ENCODE results near the gene ADK. TPM values are rescaled to one million over a fixed set of nuclear protein-coding genes. Genes with fewer than 3 reads are reported as not detected.

ADK gene
- polyA plus RNA-seq, 1 experiment = 19.4 TPM

DNA sequence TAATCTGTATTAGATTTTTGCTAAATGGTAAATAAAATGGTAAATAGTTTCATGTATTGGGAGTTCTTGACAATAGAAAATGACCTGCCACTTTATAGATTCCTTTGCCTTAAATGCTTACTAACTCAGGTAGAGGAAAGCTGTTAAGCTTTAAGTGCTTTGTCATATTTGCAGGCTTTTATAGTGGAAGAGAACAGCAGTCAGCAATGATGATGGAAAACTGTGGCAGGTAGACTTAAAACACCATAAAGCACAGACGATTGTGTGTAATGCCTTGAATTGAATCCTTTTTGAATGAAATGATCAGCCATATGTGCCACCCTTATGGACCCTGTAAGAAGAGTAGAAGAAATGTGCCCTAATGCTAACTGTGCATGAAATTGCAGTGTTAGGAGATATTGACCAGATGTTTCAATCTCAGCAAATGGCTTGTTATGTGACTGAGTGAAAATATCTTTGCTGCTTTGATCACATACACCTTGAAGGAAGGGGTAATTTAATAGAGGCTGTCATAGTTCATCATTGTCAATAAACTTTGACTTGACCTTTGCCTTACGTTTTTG lies 230.4 kb downstream of the ADK start:
- H3K27me3 ChIP-seq (ENCODE audit: control insufficient read depth, insufficient read depth, low read length) = no peaks in the 10 kb centered on the region
- TF ChIP-seq, protein P1, sequence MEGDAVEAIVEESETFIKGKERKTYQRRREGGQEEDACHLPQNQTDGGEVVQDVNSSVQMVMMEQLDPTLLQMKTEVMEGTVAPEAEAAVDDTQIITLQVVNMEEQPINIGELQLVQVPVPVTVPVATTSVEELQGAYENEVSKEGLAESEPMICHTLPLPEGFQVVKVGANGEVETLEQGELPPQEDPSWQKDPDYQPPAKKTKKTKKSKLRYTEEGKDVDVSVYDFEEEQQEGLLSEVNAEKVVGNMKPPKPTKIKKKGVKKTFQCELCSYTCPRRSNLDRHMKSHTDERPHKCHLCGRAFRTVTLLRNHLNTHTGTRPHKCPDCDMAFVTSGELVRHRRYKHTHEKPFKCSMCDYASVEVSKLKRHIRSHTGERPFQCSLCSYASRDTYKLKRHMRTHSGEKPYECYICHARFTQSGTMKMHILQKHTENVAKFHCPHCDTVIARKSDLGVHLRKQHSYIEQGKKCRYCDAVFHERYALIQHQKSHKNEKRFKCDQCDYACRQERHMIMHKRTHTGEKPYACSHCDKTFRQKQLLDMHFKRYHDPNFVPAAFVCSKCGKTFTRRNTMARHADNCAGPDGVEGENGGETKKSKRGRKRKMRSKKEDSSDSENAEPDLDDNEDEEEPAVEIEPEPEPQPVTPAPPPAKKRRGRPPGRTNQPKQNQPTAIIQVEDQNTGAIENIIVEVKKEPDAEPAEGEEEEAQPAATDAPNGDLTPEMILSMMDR (IDR thresholded peaks at IDR 0.05; ENCODE audit: insufficient read depth, low read depth, low read length) = no peak
- no peak overlapping the region for H3K4me3 ChIP-seq (ENCODE audit: low read depth, low read length)
- DNase-seq (ENCODE audit: low read depth) = no peak
- H3K36me3 ChIP-seq (ENCODE audit: control insufficient read depth, insufficient read depth, low read length) = no peaks in the 10 kb centered on the region
- ChIA-PET CTCF (no interaction called here), POLR2A (no interaction called here)

DNA sequence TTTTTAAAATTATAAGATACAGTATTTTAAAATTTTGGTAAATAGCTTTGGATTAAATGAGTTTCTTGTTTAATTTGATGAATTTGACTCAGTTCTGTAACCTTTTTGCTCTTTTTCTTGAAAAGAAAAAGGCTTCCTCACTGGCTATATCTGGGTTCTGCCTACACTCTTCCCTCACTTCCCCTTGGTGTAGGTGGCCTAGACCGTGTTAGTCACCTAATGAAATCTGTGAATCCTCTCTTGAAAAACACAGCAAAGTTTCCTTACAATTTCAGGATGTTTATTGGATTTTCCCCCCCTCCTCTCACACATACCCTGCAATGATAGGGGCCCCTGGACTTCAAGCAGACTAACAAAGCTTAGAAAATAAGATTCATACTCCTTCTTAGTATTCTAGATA lies 231.6 kb downstream of the ADK start:
- H3K27me3 ChIP-seq (ENCODE audit: control insufficient read depth, insufficient read depth, low read length) = no peaks in the 10 kb centered on the region
- no peak for DNase-seq (ENCODE audit: low read depth)
- TF ChIP-seq, protein P1 (IDR thresholded peaks at IDR 0.05; ENCODE audit: insufficient read depth, low read depth, low read length) = no peak
- no peak overlapping the region for H3K4me3 ChIP-seq (ENCODE audit: low read depth, low read length)
- ChIA-PET CTCF (no interaction called here), POLR2A (no interaction called here)
- H3K36me3 ChIP-seq (ENCODE audit: control insufficient read depth, insufficient read depth, low read length) = no peaks in the 10 kb centered on the region

DNA sequence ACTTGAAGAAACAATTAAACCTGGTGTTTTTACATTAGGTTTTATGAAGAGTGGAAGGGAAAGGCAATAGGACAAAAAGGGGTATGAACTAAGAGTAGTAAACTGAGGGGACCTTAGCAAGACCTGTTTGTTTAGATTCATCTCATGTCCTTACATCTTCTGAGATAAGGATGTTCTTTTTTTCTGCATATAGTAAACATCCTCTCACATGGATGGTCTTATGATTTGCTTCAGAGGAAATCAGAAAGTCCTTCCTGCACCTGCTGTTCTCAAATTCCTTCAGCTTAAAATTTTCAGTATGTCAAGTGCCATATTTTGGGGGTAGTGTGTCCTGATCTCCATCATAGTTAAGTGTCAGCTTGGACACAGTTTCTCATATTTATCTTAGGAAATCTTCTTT lies 232.6 kb downstream of the ADK start:
- no peaks in the 10 kb centered on the region for H3K27me3 ChIP-seq (ENCODE audit: control insufficient read depth, insufficient read depth, low read length)
- TF ChIP-seq, protein P1 (IDR thresholded peaks at IDR 0.05; ENCODE audit: insufficient read depth, low read depth, low read length) = no peak

DNA sequence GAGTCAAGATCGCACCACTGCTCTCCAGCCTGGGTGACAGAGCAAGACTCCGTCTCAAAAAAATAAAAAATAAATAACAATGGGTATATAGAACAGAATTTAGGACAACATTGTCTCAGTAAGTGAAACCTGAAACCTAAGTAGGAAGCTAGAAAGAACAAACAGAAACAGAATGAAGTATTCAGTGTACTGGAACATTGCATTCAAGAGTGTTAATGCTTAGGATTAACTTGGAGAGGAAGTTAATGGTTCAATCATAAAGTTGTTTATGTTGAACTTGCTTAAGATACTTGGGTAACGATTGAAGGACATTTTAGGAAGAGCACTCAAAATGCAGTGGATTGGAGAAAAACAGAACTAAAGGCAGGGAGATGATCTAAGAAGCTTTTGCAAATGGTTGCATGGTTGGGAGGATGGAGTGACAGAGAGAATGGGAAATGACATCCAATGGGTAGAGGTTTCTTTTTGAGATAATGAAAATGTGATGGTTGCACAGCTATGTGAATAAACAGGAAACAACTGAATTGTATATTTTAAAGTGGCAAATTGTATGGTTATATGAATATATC lies 233.7 kb downstream of the ADK start:
- Histone ChIP-seq H3K27me3 (ENCODE audit: control insufficient read depth, insufficient read depth, low read length) (no peaks in the 10 kb centered on the region), H3K36me3 (ENCODE audit: control insufficient read depth, insufficient read depth, low read length) (no peaks in the 10 kb centered on the region), H3K4me3 (ENCODE audit: low read depth, low read length) (no peak overlapping the region)
- ChIA-PET CTCF (interaction anchor here (1.7 kb wide), 1 partner anchor 9 kb away, joined by 5 read pairs; no protein-coding TSS in a partner anchor), POLR2A (no interaction called here)
- TF ChIP-seq, protein P1 (IDR thresholded peaks at IDR 0.05; ENCODE audit: insufficient read depth, low read depth, low read length) = no peak
- DNase-seq (ENCODE audit: low read depth) = no peak

More for the DNA sequence above, 232.6 kb downstream of the ADK start:
- Histone ChIP-seq H3K4me3 (ENCODE audit: low read depth, low read length) (no peak overlapping the region), H3K36me3 (ENCODE audit: control insufficient read depth, insufficient read depth, low read length) (no peaks in the 10 kb centered on the region)
- ChIA-PET CTCF (no interaction called here), POLR2A (no interaction called here)
- DNase-seq (ENCODE audit: low read depth) = no peak

DNA sequence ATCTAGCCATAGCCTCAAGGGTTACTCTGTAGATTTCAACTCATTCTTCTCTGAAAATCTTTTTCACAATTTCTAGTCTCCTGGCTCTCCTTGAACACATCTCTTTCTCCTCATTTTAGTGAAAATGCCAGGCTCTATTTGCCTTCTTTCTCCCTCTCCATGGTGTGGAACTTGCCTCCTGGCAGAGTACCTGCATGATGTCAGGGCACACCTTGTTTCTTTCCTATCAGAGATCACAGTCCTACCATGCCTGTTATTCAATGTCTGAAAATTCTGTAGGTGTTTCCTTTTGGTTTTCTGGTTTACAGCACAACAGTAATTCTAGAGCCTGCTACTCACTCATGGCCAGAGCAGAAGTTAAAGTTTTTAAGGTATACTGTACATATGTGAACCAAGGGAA lies 237.8 kb downstream of the ADK start:
- Histone ChIP-seq H3K4me3 (ENCODE audit: low read depth, low read length) (no peak overlapping the region), H3K27me3 (ENCODE audit: control insufficient read depth, insufficient read depth, low read length) (no peaks in the 10 kb centered on the region), H3K36me3 (ENCODE audit: control insufficient read depth, insufficient read depth, low read length) (no peaks in the 10 kb centered on the region)
- CTCF ChIA-PET = no interaction called here
- no peak for DNase-seq (ENCODE audit: low read depth)
- POLR2A ChIA-PET = no interaction called here
- TF ChIP-seq, protein P1 (IDR thresholded peaks at IDR 0.05; ENCODE audit: insufficient read depth, low read depth, low read length) = no peak

Measured in BJ (cell line).